Measurements from ENCODE around the gene CIB4. TPM values are rescaled to one million over a fixed set of nuclear protein-coding genes. Genes with fewer than 3 reads are reported as not detected.

The CIB4 gene
- total and polyA plus RNA-seq, 9 donors = 3.9 TPM; not detected in 8

DNA sequence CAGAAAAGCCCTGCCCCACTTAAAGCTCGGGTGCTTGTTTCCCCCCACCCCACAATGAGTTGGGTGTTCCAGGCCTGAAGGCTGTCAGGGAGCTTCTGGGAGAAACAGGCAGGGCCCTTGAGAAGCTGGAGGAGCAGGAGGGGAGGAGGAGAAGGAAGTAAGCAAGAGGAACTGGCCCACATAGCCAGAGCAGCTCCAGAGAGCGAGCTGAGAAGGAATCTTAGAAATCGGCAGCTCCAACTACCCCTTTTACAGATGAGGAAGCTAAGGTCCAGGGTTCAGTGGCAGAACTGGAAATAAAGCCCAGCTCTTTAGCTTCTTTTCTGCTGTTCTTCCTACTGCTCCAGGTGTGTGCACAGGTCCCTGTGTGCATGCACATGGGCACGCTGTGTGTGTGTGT is 38.7 kb upstream of the CIB4 start:
- H3K4me1 ChIP-seq (ENCODE audit: insufficient read depth) = no peaks in the 10 kb centered on the region
- no peaks in the 10 kb centered on the region for H3K27me3 ChIP-seq
- H3K4me3 ChIP-seq = no peak overlapping the region
- H3K9me3 ChIP-seq = no peaks in the 10 kb centered on the region
- H3K27ac ChIP-seq = no peak overlapping the region
- TF ChIP-seq EP300 (IDR thresholded peaks at IDR 0.05) (no peak), POLR2A (IDR thresholded peaks at IDR 0.05) (no peak)
- TF ChIP-seq, protein P1, sequence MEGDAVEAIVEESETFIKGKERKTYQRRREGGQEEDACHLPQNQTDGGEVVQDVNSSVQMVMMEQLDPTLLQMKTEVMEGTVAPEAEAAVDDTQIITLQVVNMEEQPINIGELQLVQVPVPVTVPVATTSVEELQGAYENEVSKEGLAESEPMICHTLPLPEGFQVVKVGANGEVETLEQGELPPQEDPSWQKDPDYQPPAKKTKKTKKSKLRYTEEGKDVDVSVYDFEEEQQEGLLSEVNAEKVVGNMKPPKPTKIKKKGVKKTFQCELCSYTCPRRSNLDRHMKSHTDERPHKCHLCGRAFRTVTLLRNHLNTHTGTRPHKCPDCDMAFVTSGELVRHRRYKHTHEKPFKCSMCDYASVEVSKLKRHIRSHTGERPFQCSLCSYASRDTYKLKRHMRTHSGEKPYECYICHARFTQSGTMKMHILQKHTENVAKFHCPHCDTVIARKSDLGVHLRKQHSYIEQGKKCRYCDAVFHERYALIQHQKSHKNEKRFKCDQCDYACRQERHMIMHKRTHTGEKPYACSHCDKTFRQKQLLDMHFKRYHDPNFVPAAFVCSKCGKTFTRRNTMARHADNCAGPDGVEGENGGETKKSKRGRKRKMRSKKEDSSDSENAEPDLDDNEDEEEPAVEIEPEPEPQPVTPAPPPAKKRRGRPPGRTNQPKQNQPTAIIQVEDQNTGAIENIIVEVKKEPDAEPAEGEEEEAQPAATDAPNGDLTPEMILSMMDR (IDR thresholded peaks at IDR 0.05) = no peak
- intact Hi-C loops (cut with DNase I) = no loop called here
- 78 to 85% (median 78%) methylated on average over 4 of the region's 4 CpGs for WGBS, 3 donors
- DNase-seq = no peak
- H3K36me3 ChIP-seq = no peaks in the 10 kb centered on the region

DNA sequence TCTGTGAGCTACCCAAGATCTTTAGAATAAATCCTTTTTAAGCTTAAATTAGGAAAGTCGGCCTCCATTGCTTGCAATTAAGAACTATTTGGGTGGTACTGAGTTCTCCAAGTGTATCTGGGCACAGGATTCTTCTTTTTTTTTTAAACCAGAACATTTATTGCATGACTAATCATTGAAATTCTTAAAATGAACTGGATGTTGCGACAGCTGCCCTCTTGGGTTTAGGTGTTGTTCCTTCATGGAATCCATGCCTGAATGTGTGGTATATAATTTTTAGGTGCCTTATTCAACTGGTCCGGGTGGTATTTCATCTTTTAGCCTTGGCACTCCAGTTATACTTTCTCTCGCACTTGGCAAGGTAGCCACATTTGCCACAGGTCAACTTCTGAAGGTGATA is 36.9 kb upstream of the CIB4 start:
- intact Hi-C loops (cut with DNase I) = loop anchor here in 1 of 4 donors (1.0 kb wide), 1 partner anchor 28 kb away; no protein-coding TSS in a partner anchor
- H3K4me3 ChIP-seq = no peak overlapping the region
- H3K9me3 ChIP-seq = no peaks in the 10 kb centered on the region
- no peaks in the 10 kb centered on the region for H3K27me3 ChIP-seq
- TF ChIP-seq, protein P1 (IDR thresholded peaks at IDR 0.05) = no peak
- TF ChIP-seq EP300 (IDR thresholded peaks at IDR 0.05) = no peak
- no peak for TF ChIP-seq POLR2A (IDR thresholded peaks at IDR 0.05)
- H3K27ac ChIP-seq = no peak overlapping the region
- H3K36me3 ChIP-seq = no peaks in the 10 kb centered on the region
- no peaks in the 10 kb centered on the region for H3K4me1 ChIP-seq (ENCODE audit: insufficient read depth)
- 87 to 93% (median 93%) methylated on average over 4 of the region's 4 CpGs for WGBS, 3 donors
- DNase-seq = no peak

DNA sequence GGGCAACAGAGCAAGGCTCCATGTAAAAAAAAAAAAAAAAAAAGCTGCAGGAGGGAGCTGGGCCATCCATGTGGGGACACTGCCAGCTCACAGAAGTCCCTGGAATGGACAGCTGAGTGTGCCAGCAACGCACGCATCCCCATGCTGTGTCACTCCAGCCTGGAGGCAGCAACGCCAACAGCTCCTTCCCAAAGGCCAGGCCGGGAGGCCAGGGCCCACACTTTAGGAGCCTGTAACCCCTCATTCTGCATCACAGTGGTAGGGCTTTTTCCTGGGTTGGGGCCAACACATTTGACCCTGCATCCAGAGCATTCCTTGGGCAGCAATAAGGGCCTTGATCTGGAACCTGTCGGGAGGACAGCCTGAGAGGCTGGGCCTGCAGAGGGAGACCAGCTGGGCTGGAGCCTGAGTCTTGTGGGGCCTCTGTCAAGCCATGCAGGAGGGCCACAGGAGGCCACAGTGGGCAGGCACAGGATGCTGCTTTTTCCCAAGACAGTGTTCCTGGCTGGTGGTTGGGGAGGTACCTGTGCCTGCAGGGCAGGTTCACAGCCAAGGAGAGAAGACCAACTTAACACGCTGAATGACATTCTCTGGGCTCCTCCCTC is 34.6 kb upstream of the CIB4 start:
- Histone ChIP-seq H3K9me3 (no peaks in the 10 kb centered on the region), H3K4me3 (no peak overlapping the region), H3K4me1 (ENCODE audit: insufficient read depth) (no peaks in the 10 kb centered on the region), H3K36me3 (no peaks in the 10 kb centered on the region), H3K27ac (no peak overlapping the region), H3K27me3 (no peaks in the 10 kb centered on the region)
- TF ChIP-seq, protein P1 (IDR thresholded peaks at IDR 0.05) = no peak
- TF ChIP-seq EP300 (IDR thresholded peaks at IDR 0.05) (no peak), POLR2A (IDR thresholded peaks at IDR 0.05) (no peak)
- intact Hi-C loops (cut with DNase I) = no loop called here
- no peak for DNase-seq
- WGBS, 3 donors = 90 to 94% (median 91%) methylated on average over 5 to 6 of the region's 6 CpGs

DNA sequence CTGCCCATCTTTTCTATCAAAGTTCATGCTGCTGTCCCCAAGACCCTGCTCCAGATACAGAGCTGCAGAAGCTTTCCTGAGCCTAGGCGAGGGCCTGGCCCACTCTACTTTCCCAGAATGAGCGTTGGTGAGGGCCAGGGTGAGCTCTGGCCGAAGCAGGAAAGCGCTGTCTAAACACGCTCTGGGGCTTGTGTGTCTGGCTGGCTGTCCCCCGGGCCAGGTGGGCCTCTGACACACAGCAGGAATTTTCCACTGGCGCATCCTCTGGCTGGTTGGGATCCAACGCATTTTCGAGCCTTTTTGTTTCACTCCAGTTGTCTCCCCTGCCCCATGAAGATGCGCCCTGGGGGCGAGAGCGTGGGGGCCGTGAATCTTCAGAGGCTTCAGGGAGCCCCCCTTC is 33.6 kb upstream of the CIB4 start:
- Histone ChIP-seq H3K27me3 (no peaks in the 10 kb centered on the region), H3K9me3 (no peaks in the 10 kb centered on the region), H3K36me3 (no peaks in the 10 kb centered on the region), H3K27ac (no peak overlapping the region), H3K4me3 (no peak overlapping the region), H3K4me1 (ENCODE audit: insufficient read depth) (no peaks in the 10 kb centered on the region)
- WGBS, 3 donors = 80 to 86% (median 82%) methylated on average over 12 to 13 of the region's 13 CpGs
- intact Hi-C loops (cut with DNase I) = no loop called here
- TF ChIP-seq EP300 (IDR thresholded peaks at IDR 0.05) = no peak
- no peak for DNase-seq

DNA sequence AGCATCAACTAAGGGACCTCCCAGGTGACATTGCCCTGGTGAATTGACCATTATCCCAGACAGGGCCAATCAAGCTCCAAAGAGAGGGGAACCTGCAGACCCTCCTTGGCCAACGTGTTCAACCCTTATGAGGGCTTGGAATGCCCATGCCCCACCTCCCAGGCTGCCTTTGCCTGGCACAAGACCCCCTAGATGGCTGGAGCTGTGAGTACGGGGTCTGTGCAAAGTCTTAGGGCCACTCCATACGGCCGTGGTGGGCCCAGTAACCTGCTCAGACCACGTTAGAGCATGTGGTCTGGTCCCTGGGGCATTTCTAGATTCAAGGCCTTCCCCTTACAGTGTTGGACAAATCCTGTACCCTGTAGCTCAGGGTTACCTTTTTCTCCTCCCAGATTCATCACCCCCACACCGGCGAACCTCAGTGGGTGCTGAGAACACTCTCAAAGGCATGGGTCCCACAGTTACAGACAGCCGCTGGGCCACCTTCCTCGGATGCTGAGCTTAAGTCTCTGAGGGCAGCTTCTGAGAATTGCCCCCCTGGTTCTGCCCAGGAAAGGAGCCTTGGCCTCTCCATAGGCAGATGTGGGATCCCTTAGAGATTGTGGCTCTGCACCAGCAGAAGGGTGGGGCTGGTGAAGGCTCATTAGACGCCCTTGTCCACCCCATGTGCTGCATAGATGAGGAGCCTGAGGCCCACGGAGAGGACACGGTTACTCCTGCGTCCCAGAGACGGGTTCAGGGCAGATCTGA is 33.0 kb upstream of the CIB4 start:
- Histone ChIP-seq H3K4me1 (ENCODE audit: insufficient read depth) (no peaks in the 10 kb centered on the region), H3K27me3 (no peaks in the 10 kb centered on the region), H3K9me3 (no peaks in the 10 kb centered on the region), H3K4me3 (no peak overlapping the region), H3K36me3 (no peaks in the 10 kb centered on the region), H3K27ac (no peak overlapping the region)
- TF ChIP-seq, protein P1 (IDR thresholded peaks at IDR 0.05) = no peak
- no peak for TF ChIP-seq POLR2A (IDR thresholded peaks at IDR 0.05)
- TF ChIP-seq EP300 (IDR thresholded peaks at IDR 0.05) = no peak
- DNase-seq = no peak
- intact Hi-C loops (cut with DNase I) = no loop called here
- 85 to 90% (median 89%) methylated on average over 14 of the region's 14 CpGs for WGBS, 3 donors

All from ovary (tissue), 9 donors.